Mammary epithelial cell (primary cell): ENCODE results near the gene DOCK1.

ENCODE experiments used
- EZH2 ChIP-seq: IDR thresholded peaks from 2 replicates; pipeline ENCODE4 v1.6.1; 2012; ENCODE audit warnings: low read length, inconsistent platforms, borderline replicate concordance
- TF ChIP-seq, protein P1 (sequence below), 2 donors: IDR thresholded peaks in 1 of 2; conservative IDR thresholded peaks in 1 of 2; 2 replicates each; pipeline ENCODE4 v1.5.1; 2011 to 2012; ENCODE audit warnings: inconsistent platforms in 2 of 2, low read length in 2 of 2, mild to moderate bottlenecking in 2 of 2, control low read depth in 1 of 2, low read depth in 1 of 2; ENCODE audit not compliant: insufficient read depth in 1 of 2; ENCODE audit errors: extremely low read depth in 1 of 2

DNA sequence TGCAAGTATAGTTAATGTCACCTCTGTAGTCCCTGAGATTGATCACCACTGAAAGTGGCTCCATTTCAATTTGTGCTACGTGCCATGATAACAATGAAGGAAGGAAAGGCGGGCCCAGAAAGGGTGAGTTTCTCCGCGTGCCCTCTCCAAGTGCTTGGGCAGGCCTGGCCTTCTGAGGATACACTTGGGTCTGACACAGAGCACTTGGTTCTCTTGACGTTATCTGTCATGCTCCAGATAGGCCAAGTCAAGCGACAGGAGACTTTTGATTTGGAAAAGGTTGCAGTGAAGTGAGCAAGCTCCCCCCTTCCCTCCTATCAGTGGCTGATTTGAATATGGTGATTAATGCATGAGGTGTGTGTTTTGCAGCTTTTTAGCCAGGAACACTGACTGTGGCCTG, 452.0 kb downstream of the DOCK1 start:
- no peak for TF ChIP-seq EZH2
- TF ChIP-seq, protein P1, sequence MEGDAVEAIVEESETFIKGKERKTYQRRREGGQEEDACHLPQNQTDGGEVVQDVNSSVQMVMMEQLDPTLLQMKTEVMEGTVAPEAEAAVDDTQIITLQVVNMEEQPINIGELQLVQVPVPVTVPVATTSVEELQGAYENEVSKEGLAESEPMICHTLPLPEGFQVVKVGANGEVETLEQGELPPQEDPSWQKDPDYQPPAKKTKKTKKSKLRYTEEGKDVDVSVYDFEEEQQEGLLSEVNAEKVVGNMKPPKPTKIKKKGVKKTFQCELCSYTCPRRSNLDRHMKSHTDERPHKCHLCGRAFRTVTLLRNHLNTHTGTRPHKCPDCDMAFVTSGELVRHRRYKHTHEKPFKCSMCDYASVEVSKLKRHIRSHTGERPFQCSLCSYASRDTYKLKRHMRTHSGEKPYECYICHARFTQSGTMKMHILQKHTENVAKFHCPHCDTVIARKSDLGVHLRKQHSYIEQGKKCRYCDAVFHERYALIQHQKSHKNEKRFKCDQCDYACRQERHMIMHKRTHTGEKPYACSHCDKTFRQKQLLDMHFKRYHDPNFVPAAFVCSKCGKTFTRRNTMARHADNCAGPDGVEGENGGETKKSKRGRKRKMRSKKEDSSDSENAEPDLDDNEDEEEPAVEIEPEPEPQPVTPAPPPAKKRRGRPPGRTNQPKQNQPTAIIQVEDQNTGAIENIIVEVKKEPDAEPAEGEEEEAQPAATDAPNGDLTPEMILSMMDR (conservative IDR thresholded peaks at IDR 0.05 in 1 of 2, IDR thresholded peaks at IDR 0.05 in 1 of 2; ENCODE audit: extremely low read depth in 1 of 2, insufficient read depth in 1 of 2, low read depth in 1 of 2, low read length in 2 of 2), result no peak
